Measurements from ENCODE around the gene RAD51B.
"Not testable (repeated sequence)": the region's sequence is repeated elsewhere in the genome, so short reads cannot be mapped to it uniquely, and the experiment has no call there.

DNA sequence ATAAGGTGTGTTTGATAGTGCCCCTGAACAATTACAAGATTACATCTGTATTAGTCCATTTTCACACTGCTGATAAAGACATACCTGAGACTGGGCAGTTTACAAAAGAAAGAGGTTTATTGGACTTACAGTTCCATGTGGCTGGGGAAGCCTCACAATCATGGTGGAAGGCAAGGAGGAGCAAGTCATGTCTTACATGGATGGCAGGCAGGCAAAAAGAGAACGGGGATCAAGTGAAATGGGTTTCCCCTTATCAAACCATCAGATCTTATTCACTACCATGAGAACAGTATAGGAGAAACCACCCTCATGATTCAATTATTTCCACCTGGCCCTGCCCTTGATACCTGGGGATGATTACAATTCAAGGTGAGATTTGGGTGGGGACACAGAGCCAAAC lies 211.4 kb downstream of the RAD51B start:
- TF ChIP-seq, protein P1, sequence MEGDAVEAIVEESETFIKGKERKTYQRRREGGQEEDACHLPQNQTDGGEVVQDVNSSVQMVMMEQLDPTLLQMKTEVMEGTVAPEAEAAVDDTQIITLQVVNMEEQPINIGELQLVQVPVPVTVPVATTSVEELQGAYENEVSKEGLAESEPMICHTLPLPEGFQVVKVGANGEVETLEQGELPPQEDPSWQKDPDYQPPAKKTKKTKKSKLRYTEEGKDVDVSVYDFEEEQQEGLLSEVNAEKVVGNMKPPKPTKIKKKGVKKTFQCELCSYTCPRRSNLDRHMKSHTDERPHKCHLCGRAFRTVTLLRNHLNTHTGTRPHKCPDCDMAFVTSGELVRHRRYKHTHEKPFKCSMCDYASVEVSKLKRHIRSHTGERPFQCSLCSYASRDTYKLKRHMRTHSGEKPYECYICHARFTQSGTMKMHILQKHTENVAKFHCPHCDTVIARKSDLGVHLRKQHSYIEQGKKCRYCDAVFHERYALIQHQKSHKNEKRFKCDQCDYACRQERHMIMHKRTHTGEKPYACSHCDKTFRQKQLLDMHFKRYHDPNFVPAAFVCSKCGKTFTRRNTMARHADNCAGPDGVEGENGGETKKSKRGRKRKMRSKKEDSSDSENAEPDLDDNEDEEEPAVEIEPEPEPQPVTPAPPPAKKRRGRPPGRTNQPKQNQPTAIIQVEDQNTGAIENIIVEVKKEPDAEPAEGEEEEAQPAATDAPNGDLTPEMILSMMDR (IDR thresholded peaks at IDR 0.05): not testable (repeated sequence)
- not testable (repeated sequence) for TF ChIP-seq POLR2A (IDR thresholded peaks at IDR 0.05)
